ENCODE data around the gene VARS2. TPM values are rescaled to one million over a fixed set of nuclear protein-coding genes. Genes with fewer than 3 reads are reported as not detected.

The VARS2 gene
- polyA plus RNA-seq, 1 donor (not counting 4 experiments of a cell fraction or from before 2014, with no cell fraction given), result 13.8 TPM

GRCh38 chr6:30889921-30890645 is 24.0 kb upstream of the VARS2 start:
- peak overlapping the region; percentile 40 for H3K4me2 ChIP-seq (ENCODE audit: control insufficient read depth, extremely low read depth, insufficient read depth, low read depth, low read length)
- no peak for DNase-seq (ENCODE audit: low read depth, low spot score)

GRCh38 chr6:30890646-30891449 is 23.2 kb upstream of the VARS2 start:
- Histone ChIP-seq H4K20me1 (ENCODE audit: control insufficient read depth, extremely low read depth, insufficient read depth, low read length) (peaks cover 30% of the 10 kb centered on the region), H3K9me3 (ENCODE audit: control insufficient read depth, low read depth, low read length) (no peaks in the 10 kb centered on the region), H3K4me3 (ENCODE audit: control insufficient read depth in 2 of 3, extremely low read depth in 1 of 3, insufficient read depth in 2 of 3, low read depth in 1 of 3, low read length in 3 of 3) (no peak overlapping the region), H2AFZ (ENCODE audit: control insufficient read depth, low read length) (no peak overlapping the region), H3K36me3 (ENCODE audit: control insufficient read depth in 2 of 2, extremely low read depth in 1 of 2, insufficient read depth in 2 of 2, low read length in 2 of 2) (peaks cover 56 to 62% of the 10 kb centered on the region in 2 experiments), H3K9ac (ENCODE audit: control insufficient read depth, extremely low read depth, insufficient read depth, low read length) (no peak overlapping the region), H3K9me1 (ENCODE audit: control insufficient read depth, extremely low read depth, insufficient read depth, low read length) (peaks cover 8% of the 10 kb centered on the region), H3K4me1 (ENCODE audit: control insufficient read depth, extremely low read depth, insufficient read depth, low read length) (peaks cover 44% of the 10 kb centered on the region), H3K27me3 (ENCODE audit: control insufficient read depth, extremely low read depth, insufficient read depth, low read length) (no peaks in the 10 kb centered on the region), H3K27ac (ENCODE audit: control insufficient read depth, insufficient read depth, low read length) (peak overlapping the region; percentile 22), H3K79me2 (ENCODE audit: control insufficient read depth, insufficient read depth, low read length) (peaks cover 80% of the 10 kb centered on the region), H3K4me2 (ENCODE audit: control insufficient read depth, extremely low read depth, insufficient read depth, low read depth, low read length) (peak overlapping the region; percentile 40)
- TF ChIP-seq CTCF (optimal IDR thresholded peaks at IDR 0.05 in 1 of 3, IDR thresholded peaks at IDR 0.05 in 1 of 3, conservative IDR thresholded peaks at IDR 0.05 in 1 of 3; ENCODE audit: extremely low read depth in 1 of 3, insufficient read depth in 2 of 3, low read length in 3 of 3) (no peak), EZH2 (IDR thresholded peaks at IDR 0.05; ENCODE audit: low read length) (no peak)
- dilution Hi-C loops (cut with MboI; ENCODE audit: extremely low pct_ligation_motif_present, low sequenced_read_pairs), result no loop called here
- FAIRE-seq (no peak), DNase-seq (ENCODE audit: low read depth, low spot score) (no peak)

More at GRCh38 chr6:30889921-30890645, 24.0 kb upstream of the VARS2 start:
- Histone ChIP-seq H3K9me1 (ENCODE audit: control insufficient read depth, extremely low read depth, insufficient read depth, low read length) (peaks cover 8% of the 10 kb centered on the region), H3K36me3 (ENCODE audit: control insufficient read depth in 2 of 2, extremely low read depth in 1 of 2, insufficient read depth in 2 of 2, low read length in 2 of 2) (peaks cover 52 to 55% of the 10 kb centered on the region in 2 experiments), H3K79me2 (ENCODE audit: control insufficient read depth, insufficient read depth, low read length) (peaks cover 86% of the 10 kb centered on the region), H3K27me3 (ENCODE audit: control insufficient read depth, extremely low read depth, insufficient read depth, low read length) (no peaks in the 10 kb centered on the region), H3K4me1 (ENCODE audit: control insufficient read depth, extremely low read depth, insufficient read depth, low read length) (peaks cover 52% of the 10 kb centered on the region), H4K20me1 (ENCODE audit: control insufficient read depth, extremely low read depth, insufficient read depth, low read length) (peaks cover 30% of the 10 kb centered on the region), H3K9me3 (ENCODE audit: control insufficient read depth, low read depth, low read length) (no peaks in the 10 kb centered on the region), H3K27ac (ENCODE audit: control insufficient read depth, insufficient read depth, low read length) (peak overlapping the region; percentile 22), H3K9ac (ENCODE audit: control insufficient read depth, extremely low read depth, insufficient read depth, low read length) (no peak overlapping the region), H2AFZ (ENCODE audit: control insufficient read depth, low read length) (no peak overlapping the region), H3K4me3 (ENCODE audit: control insufficient read depth in 2 of 3, extremely low read depth in 1 of 3, insufficient read depth in 2 of 3, low read depth in 1 of 3, low read length in 3 of 3) (no peak overlapping the region)
- TF ChIP-seq CTCF (optimal IDR thresholded peaks at IDR 0.05 in 1 of 3, IDR thresholded peaks at IDR 0.05 in 1 of 3, conservative IDR thresholded peaks at IDR 0.05 in 1 of 3; ENCODE audit: extremely low read depth in 1 of 3, insufficient read depth in 2 of 3, low read length in 3 of 3) (no peak), EZH2 (IDR thresholded peaks at IDR 0.05; ENCODE audit: low read length) (no peak)
- peak; percentile 72 for FAIRE-seq
- dilution Hi-C loops (cut with MboI; ENCODE audit: extremely low pct_ligation_motif_present, low sequenced_read_pairs), result no loop called here

All from keratinocyte (primary cell).